HCT116 (cell line): Measurements from ENCODE around the gene ALPP. TPM values are rescaled to one million over a fixed set of nuclear protein-coding genes. Genes with fewer than 3 reads are reported as not detected.

Source experiments
- ATAC-seq: fragments of 200-7000 bp; cut with Tn5 transposase; 2 replicates; pipeline ENCODE4 v1.9.1; 2020; ENCODE audit warnings: mild to moderate bottlenecking, moderate library complexity
- BruUV-seq: library from RNA; stranded (reverse); fragments of 400-500 nt; replicated peaks from 2 replicates; lab custom pipeline; 2021; lab: Mats Ljungman, UMichigan
- CTCF ChIA-PET: fragments of 300-600 bp; sonication (Branson Sonifier 250); formaldehyde crosslinking; loops from one replicate; lab custom pipeline; 2021; ENCODE audit warnings: antibody characterized with exemption; lab: Charles Lee
- POLR2A ChIA-PET: fragments of 300-600, 350-600 bp; sonication (Branson Sonifier 250); formaldehyde crosslinking; loops from one replicate; lab custom pipeline; 2021; ENCODE audit warnings: antibody characterized with exemption; lab: Charles Lee
- RAD21 ChIA-PET, 2 experiments: fragments of 300-600 bp; sonication (Branson Sonifier 250); formaldehyde crosslinking; loops; one replicate each; lab custom pipeline; 2023; ENCODE audit warnings: low total read pairs in 2 of 2; ENCODE audit not compliant: uncharacterized antibody in 2 of 2, unreplicated experiment in 2 of 2, low non-redundant PET in 1 of 2; lab: Charles Lee
- DNase-seq: peaks from one replicate; pipeline ENCODE4 v3.0.0-alpha.2; 2010; ENCODE audit warnings: low read depth, low spot score
- H2AFZ ChIP-seq: fragments of 200-600 bp; shearing (Covaris generic), sonication (generic); 2 replicates; pipeline ENCODE4 v1.6.1; 2017; ENCODE audit warnings: low read depth, mixed run types, mixed read lengths, antibody characterized with exemption, low read length; ENCODE audit not compliant: poor library complexity, severe bottlenecking
- H3K27ac ChIP-seq: 2 replicates; pipeline ENCODE4 v1.5.1; 2012; ENCODE audit warnings: low read depth, low read length
- H3K27me3 ChIP-seq: fragments of 200-600 bp; sonication (generic); 2 replicates; pipeline ENCODE4 v1.6.1; 2016; ENCODE audit warnings: mixed run types, low read length, mixed read lengths; ENCODE audit not compliant: insufficient read depth
- H3K36me3 ChIP-seq, 2 experiments: fragments of 200-500 bp in 1 of 2; fragments of 200-600 bp in 1 of 2; sonication (Bioruptor generic) in 1 of 2; sonication (generic) in 1 of 2; 2 replicates each; pipeline versions ENCODE4 v1.5.1 to v1.6.1; 2014 to 2016; ENCODE audit warnings: low read length in 2 of 2, inconsistent platforms in 1 of 2, mixed read lengths in 1 of 2, mixed run types in 1 of 2; ENCODE audit not compliant: insufficient read depth in 2 of 2, control insufficient read depth in 1 of 2
- H3K4me1 ChIP-seq, 2 experiments: fragments of 200-600 bp in 1 of 2; sonication (generic) in 1 of 2; 2 replicates each; pipeline versions ENCODE4 v1.5.1 to v1.6.1; 2012 to 2017; ENCODE audit warnings: low read length in 2 of 2, inconsistent platforms in 1 of 2, mild to moderate bottlenecking in 1 of 2, mixed read lengths in 1 of 2, mixed run types in 1 of 2, moderate library complexity in 1 of 2; ENCODE audit not compliant: insufficient read depth in 2 of 2, control insufficient read depth in 1 of 2
- H3K4me2 ChIP-seq: fragments of 200-600 bp; sonication (generic); 2 replicates; pipeline ENCODE4 v1.6.1; 2017; ENCODE audit warnings: mixed run types, low read length, mixed read lengths
- H3K4me3 ChIP-seq, 2 experiments: fragments of 200-600 bp in 1 of 2; sonication (generic) in 1 of 2; replicated peaks in 1 of 2; 2 replicates each; pipeline ENCODE4 v1.5.1; 2011 to 2016; ENCODE audit warnings: low read length in 2 of 2, control low read depth in 1 of 2, low read depth in 1 of 2, mild to moderate bottlenecking in 1 of 2, mixed read lengths in 1 of 2, mixed run types in 1 of 2
- H3K79me2 ChIP-seq: fragments of 200-600 bp; sonication (generic); 2 replicates; pipeline ENCODE4 v1.6.1; 2017; ENCODE audit warnings: mild to moderate bottlenecking, mixed run types, low read length, moderate library complexity, mixed read lengths; ENCODE audit not compliant: insufficient read depth
- H3K9ac ChIP-seq: fragments of 200-600 bp; sonication (generic); 2 replicates; pipeline ENCODE4 v1.6.1; 2016; ENCODE audit warnings: low read length, mixed read lengths
- H3K9me2 ChIP-seq: fragments of 200-600 bp; sonication (generic), shearing (Covaris generic); 2 replicates; pipeline ENCODE4 v1.6.1; 2017; ENCODE audit warnings: mixed run types, mild to moderate bottlenecking, moderate library complexity; ENCODE audit not compliant: insufficient read depth
- H3K9me3 ChIP-seq, 2 experiments: fragments of 200-500 bp in 1 of 2; fragments of 200-600 bp in 1 of 2; sonication (Bioruptor generic) in 1 of 2; sonication (generic) in 1 of 2; 2 replicates each; pipeline ENCODE4 v1.6.1; 2014 to 2017; ENCODE audit warnings: low read length in 2 of 2, mixed read lengths in 2 of 2, inconsistent platforms in 1 of 2, low read depth in 1 of 2, mild to moderate bottlenecking in 1 of 2, mixed run types in 1 of 2, moderate library complexity in 1 of 2; ENCODE audit not compliant: control insufficient read depth in 1 of 2, insufficient read depth in 1 of 2
- H4K20me1 ChIP-seq: fragments of 200-600 bp; sonication (generic), shearing (Covaris generic); 2 replicates; pipeline ENCODE4 v1.6.1; 2017; ENCODE audit warnings: mixed run types, mild to moderate bottlenecking, moderate library complexity; ENCODE audit not compliant: insufficient read depth
- CBX3 ChIP-seq: IDR thresholded peaks from 2 replicates; pipeline ENCODE4 v1.6.1; 2012; ENCODE audit warnings: low read depth
- CEBPB ChIP-seq: IDR thresholded peaks from 2 replicates; pipeline ENCODE4 v1.6.1; 2012; ENCODE audit warnings: low read depth
- EGR1 ChIP-seq: IDR thresholded peaks from 2 replicates; pipeline ENCODE4 v1.6.1; 2012; ENCODE audit warnings: low read depth
- ELF1 ChIP-seq: IDR thresholded peaks from 2 replicates; pipeline ENCODE4 v1.6.1; 2012; ENCODE audit warnings: low read depth, borderline replicate concordance
- EZH2phosphoT487 ChIP-seq: fragments of 200-600 bp; IDR thresholded peaks from 2 replicates; pipeline ENCODE4 v1.6.1; 2018; ENCODE audit warnings: antibody characterized with exemption, borderline replicate concordance
- FOSL1 ChIP-seq: IDR thresholded peaks from 2 replicates; pipeline ENCODE4 v1.6.1; 2012; ENCODE audit warnings: low read depth
- POLR2A ChIP-seq: IDR thresholded peaks from 2 replicates; pipeline ENCODE4 v1.7.0; 2011; ENCODE audit warnings: borderline replicate concordance; ENCODE audit not compliant: insufficient read depth, insufficient read length; ENCODE audit errors: extremely low read depth
- RAD21 ChIP-seq: IDR thresholded peaks from 2 replicates; pipeline ENCODE4 v1.6.1; 2012; ENCODE audit warnings: low read depth, mild to moderate bottlenecking
- SIN3A ChIP-seq: IDR thresholded peaks from 2 replicates; pipeline ENCODE4 v1.6.1; 2012; ENCODE audit warnings: low read depth
- TCF7L2 ChIP-seq: IDR thresholded peaks from 2 replicates; pipeline ENCODE4 v1.7.0; 2011; ENCODE audit warnings: borderline replicate concordance, inconsistent platforms; ENCODE audit not compliant: insufficient read depth, insufficient read length; ENCODE audit errors: extremely low read depth
- YY1 ChIP-seq: IDR thresholded peaks from 2 replicates; pipeline ENCODE4 v1.6.1; 2011; ENCODE audit warnings: low read length, low read depth, moderate library complexity, mild to moderate bottlenecking; ENCODE audit not compliant: insufficient replicate concordance; ENCODE audit errors: extremely low read depth
- ZNF274 ChIP-seq: fragments of 200-500 bp; sonication (Bioruptor generic); IDR thresholded peaks from 2 replicates; pipeline ENCODE4 v1.6.1; 2014; ENCODE audit warnings: mild to moderate bottlenecking, low read depth, low read length, inconsistent platforms
- intact Hi-C: fragments of 100-400 bp; cut with micrococcal nuclease; formaldehyde crosslinking; loops from 2 replicates; pipeline ENCODE4 v1.10.0; 2022
- total RNA-seq: library from RNA; stranded (reverse); gene quantifications from one replicate; pipeline ENCODE4 v1.2.1, GENCODE V29; 2021; ENCODE audit not compliant: unreplicated experiment
- TF ChIP-seq, protein P1 (sequence below): IDR thresholded peaks from 2 replicates; pipeline ENCODE4 v1.6.1; 2012
- TF ChIP-seq, protein P2 (sequence below): IDR thresholded peaks from 2 replicates; pipeline ENCODE4 v1.6.1; 2012
- TF ChIP-seq, protein P3 (sequence below), 3 experiments: fragments of 200-600 bp in 1 of 3; sonication (generic) in 1 of 3; IDR thresholded peaks in 2 of 3; conservative IDR thresholded peaks in 1 of 3; 2 replicates each; pipeline ENCODE4 v1.5.1; 2012 to 2017; ENCODE audit warnings: low read depth in 2 of 3, low read length in 2 of 3, antibody characterized with exemption in 1 of 3, borderline replicate concordance in 1 of 3, control low read depth in 1 of 3, mild to moderate bottlenecking in 1 of 3, mixed read lengths in 1 of 3, mixed run types in 1 of 3, moderate library complexity in 1 of 3; ENCODE audit not compliant: insufficient read depth in 1 of 3
- TF ChIP-seq, protein P4 (sequence below): IDR thresholded peaks from 2 replicates; pipeline ENCODE4 v1.6.1; 2012; ENCODE audit warnings: low read depth

ALPP gene
- total RNA-seq, 1 experiment from 2014 or later: 0.34 TPM

DNA sequence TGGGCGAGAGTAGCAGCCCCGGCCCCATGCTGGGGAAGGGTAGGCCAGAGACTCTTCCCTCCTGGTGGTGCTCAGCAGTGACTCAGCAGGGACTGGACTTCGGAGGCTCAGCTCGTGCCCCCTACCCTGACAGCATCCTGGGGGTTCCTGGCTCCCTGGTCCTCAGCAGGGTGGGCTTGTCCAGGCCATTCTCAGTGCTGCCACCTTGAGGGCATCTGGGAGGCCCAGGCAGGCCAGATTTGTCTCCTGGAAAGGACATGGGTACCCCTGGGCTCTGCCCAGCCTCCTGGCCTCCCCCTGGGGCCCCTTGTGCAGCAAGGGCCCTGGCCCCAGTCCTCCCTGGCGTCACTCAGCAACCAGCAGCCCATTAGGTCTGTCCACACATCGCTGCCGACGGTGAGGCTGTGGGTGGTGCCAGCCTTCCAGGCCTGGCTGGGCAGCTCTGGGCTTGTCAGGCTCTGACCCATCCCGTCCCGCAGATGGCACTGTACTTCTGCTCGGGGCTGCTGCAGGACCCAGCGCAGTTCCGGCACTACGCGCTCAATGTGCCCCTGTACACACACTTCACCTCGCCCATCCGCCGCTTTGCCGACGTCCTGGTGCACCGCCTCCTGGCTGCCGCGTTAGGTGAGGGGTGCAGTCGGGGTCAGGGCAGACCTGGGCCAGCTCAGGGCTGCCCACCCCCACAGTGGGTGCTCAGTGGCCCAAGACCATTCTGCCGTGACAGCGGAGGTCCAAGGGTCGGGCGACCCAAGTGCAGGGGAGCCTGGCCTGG is 45.0 kb upstream of the ALPP start:
- no peak overlapping the region for H2AFZ ChIP-seq
- RAD21 ChIA-PET: no interaction called here
- no TSS peak for BruUV-seq
- no peaks in the 10 kb centered on the region for H3K27me3 ChIP-seq
- POLR2A ChIA-PET: no interaction called here
- intact Hi-C loops: no loop called here
- no peak overlapping the region for H3K27ac ChIP-seq
- H3K36me3 ChIP-seq: no peaks in the 10 kb centered on the region
- H3K9me3 ChIP-seq: no peaks in the 10 kb centered on the region
- H3K4me2 ChIP-seq: no peak overlapping the region
- no peaks in the 10 kb centered on the region for H4K20me1 ChIP-seq
- ATAC-seq: peak; percentile 64
- no peaks in the 10 kb centered on the region for H3K9me2 ChIP-seq
- H3K4me3 ChIP-seq: no peak overlapping the region
- H3K9ac ChIP-seq: no peak overlapping the region
- no peak for DNase-seq
- TF ChIP-seq ELF1 (no peak), POLR2A (no peak), CBX3 (no peak), TCF7L2 (no peak), RAD21 (0 out of 2 replicates have a peak, but pooled peaks have one; percentile 5), EZH2phosphoT487 (no peak), ZNF274 (no peak), EGR1 (no peak), CEBPB (no peak), SIN3A (no peak), YY1 (no peak), FOSL1 (no peak)
- TF ChIP-seq, protein P1, sequence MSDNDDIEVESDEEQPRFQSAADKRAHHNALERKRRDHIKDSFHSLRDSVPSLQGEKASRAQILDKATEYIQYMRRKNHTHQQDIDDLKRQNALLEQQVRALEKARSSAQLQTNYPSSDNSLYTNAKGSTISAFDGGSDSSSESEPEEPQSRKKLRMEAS: no peak
- TF ChIP-seq, protein P2, sequence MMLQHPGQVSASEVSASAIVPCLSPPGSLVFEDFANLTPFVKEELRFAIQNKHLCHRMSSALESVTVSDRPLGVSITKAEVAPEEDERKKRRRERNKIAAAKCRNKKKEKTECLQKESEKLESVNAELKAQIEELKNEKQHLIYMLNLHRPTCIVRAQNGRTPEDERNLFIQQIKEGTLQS: no peak
- TF ChIP-seq, protein P3, sequence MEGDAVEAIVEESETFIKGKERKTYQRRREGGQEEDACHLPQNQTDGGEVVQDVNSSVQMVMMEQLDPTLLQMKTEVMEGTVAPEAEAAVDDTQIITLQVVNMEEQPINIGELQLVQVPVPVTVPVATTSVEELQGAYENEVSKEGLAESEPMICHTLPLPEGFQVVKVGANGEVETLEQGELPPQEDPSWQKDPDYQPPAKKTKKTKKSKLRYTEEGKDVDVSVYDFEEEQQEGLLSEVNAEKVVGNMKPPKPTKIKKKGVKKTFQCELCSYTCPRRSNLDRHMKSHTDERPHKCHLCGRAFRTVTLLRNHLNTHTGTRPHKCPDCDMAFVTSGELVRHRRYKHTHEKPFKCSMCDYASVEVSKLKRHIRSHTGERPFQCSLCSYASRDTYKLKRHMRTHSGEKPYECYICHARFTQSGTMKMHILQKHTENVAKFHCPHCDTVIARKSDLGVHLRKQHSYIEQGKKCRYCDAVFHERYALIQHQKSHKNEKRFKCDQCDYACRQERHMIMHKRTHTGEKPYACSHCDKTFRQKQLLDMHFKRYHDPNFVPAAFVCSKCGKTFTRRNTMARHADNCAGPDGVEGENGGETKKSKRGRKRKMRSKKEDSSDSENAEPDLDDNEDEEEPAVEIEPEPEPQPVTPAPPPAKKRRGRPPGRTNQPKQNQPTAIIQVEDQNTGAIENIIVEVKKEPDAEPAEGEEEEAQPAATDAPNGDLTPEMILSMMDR (IDR thresholded peaks at IDR 0.05 in 2 of 3, conservative IDR thresholded peaks at IDR 0.05 in 1 of 3; ENCODE audit: borderline replicate concordance in 1 of 3, insufficient read depth in 1 of 3, low read depth in 2 of 3, low read length in 2 of 3): peak; percentile 24 to 81 (median 69); a peak in 4 of 6 replicates
- TF ChIP-seq, protein P4, sequence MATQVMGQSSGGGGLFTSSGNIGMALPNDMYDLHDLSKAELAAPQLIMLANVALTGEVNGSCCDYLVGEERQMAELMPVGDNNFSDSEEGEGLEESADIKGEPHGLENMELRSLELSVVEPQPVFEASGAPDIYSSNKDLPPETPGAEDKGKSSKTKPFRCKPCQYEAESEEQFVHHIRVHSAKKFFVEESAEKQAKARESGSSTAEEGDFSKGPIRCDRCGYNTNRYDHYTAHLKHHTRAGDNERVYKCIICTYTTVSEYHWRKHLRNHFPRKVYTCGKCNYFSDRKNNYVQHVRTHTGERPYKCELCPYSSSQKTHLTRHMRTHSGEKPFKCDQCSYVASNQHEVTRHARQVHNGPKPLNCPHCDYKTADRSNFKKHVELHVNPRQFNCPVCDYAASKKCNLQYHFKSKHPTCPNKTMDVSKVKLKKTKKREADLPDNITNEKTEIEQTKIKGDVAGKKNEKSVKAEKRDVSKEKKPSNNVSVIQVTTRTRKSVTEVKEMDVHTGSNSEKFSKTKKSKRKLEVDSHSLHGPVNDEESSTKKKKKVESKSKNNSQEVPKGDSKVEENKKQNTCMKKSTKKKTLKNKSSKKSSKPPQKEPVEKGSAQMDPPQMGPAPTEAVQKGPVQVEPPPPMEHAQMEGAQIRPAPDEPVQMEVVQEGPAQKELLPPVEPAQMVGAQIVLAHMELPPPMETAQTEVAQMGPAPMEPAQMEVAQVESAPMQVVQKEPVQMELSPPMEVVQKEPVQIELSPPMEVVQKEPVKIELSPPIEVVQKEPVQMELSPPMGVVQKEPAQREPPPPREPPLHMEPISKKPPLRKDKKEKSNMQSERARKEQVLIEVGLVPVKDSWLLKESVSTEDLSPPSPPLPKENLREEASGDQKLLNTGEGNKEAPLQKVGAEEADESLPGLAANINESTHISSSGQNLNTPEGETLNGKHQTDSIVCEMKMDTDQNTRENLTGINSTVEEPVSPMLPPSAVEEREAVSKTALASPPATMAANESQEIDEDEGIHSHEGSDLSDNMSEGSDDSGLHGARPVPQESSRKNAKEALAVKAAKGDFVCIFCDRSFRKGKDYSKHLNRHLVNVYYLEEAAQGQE: no peak
- H3K79me2 ChIP-seq: no peaks in the 10 kb centered on the region
- CTCF ChIA-PET: interaction anchor here (0.5 to 1.8 kb wide), 5 partner anchors 8 to 433 kb away, joined by 3 to 4 read pairs (median 3); no protein-coding TSS in a partner anchor
- no peaks in the 10 kb centered on the region for H3K4me1 ChIP-seq
